Measurements from ENCODE around the gene OR8D2. TPM values are rescaled to one million over a fixed set of nuclear protein-coding genes. Genes with fewer than 3 reads are reported as not detected.
"Not testable (repeated sequence)": the region's sequence is repeated elsewhere in the genome, so short reads cannot be mapped to it uniquely, and the experiment has no call there.

OR8D2 gene
- polyA plus RNA-seq, 2 of the 4 experiments (the other 2 are of a cell fraction): not detected

DNA sequence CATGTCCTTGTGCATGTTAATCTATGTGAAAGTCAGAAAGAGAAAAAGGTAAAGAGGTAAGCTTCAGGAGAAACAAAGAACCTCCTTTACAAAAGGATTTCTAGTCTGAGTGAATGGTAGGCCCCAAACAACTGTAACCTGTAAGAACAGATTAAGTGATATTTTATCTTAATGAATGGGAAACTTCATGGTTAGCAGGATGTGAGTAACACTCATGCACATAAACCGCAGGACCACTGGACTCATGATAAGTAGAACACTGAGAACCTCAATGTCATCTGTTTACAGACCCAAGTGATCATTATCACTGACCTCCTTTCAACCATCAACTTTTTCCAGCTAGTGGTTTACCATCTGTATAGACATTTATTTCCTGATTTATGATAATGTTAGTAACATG, 43.9 kb downstream of the OR8D2 start:
- ATAC-seq: no peak
- CTCF ChIA-PET: no interaction called here
- 0% methylated on average over 1 of the region's 1 CpG for WGBS (ENCODE audit: missing lambda C conversion rate)
- Histone ChIP-seq H3K4me3 (no peak overlapping the region), H3K4me1 (no peaks in the 10 kb centered on the region), H3K4me2 (no peak overlapping the region), H3K27ac (no peak overlapping the region), H3K9me3 (no peaks in the 10 kb centered on the region)
- TF ChIP-seq USF2 (IDR thresholded peaks at IDR 0.05) (no peak), KDM5A (IDR thresholded peaks at IDR 0.05) (no peak), POLR2A (IDR thresholded peaks at IDR 0.05; ENCODE audit: low read length) (no peak), CEBPB (IDR thresholded peaks at IDR 0.05) (no peak), RAD21 (conservative IDR thresholded peaks at IDR 0.05 in 1 of 2, IDR thresholded peaks at IDR 0.05 in 1 of 2) (no peak), HOXB13 (CRISPR knock-in tag; IDR thresholded peaks at IDR 0.05; ENCODE audit: low read depth) (no peak), JUN (IDR thresholded peaks at IDR 0.05) (no peak), RNF2 (IDR thresholded peaks at IDR 0.05; ENCODE audit: borderline replicate concordance, low read depth) (no peak), CHD2 (IDR thresholded peaks at IDR 0.05; ENCODE audit: low read length, partially characterized antibody) (no peak), EP300 (IDR thresholded peaks at IDR 0.05) (no peak), SMC3 (IDR thresholded peaks at IDR 0.05) (no peak), BCL3 (IDR thresholded peaks at IDR 0.05) (no peak), MAX (IDR thresholded peaks at IDR 0.05) (no peak), NFE2L2 (conservative IDR thresholded peaks at IDR 0.05; ENCODE audit: low read length) (no peak), ZNF302 (CRISPR knock-in tag; IDR thresholded peaks at IDR 0.05) (no peak)
- TF ChIP-seq, protein P1, sequence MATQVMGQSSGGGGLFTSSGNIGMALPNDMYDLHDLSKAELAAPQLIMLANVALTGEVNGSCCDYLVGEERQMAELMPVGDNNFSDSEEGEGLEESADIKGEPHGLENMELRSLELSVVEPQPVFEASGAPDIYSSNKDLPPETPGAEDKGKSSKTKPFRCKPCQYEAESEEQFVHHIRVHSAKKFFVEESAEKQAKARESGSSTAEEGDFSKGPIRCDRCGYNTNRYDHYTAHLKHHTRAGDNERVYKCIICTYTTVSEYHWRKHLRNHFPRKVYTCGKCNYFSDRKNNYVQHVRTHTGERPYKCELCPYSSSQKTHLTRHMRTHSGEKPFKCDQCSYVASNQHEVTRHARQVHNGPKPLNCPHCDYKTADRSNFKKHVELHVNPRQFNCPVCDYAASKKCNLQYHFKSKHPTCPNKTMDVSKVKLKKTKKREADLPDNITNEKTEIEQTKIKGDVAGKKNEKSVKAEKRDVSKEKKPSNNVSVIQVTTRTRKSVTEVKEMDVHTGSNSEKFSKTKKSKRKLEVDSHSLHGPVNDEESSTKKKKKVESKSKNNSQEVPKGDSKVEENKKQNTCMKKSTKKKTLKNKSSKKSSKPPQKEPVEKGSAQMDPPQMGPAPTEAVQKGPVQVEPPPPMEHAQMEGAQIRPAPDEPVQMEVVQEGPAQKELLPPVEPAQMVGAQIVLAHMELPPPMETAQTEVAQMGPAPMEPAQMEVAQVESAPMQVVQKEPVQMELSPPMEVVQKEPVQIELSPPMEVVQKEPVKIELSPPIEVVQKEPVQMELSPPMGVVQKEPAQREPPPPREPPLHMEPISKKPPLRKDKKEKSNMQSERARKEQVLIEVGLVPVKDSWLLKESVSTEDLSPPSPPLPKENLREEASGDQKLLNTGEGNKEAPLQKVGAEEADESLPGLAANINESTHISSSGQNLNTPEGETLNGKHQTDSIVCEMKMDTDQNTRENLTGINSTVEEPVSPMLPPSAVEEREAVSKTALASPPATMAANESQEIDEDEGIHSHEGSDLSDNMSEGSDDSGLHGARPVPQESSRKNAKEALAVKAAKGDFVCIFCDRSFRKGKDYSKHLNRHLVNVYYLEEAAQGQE (IDR thresholded peaks at IDR 0.05): no peak
- FAIRE-seq: no peak
- POLR2A ChIA-PET: no interaction called here
- DNase-seq (ENCODE audit: low read depth in 1 of 2, low spot score in 1 of 2): no peak

GRCh38 chr11:124274000-124274399, 46.0 kb downstream of the OR8D2 start:
- Histone ChIP-seq H3K4me1 (no peaks in the 10 kb centered on the region), H3K4me3 (no peak overlapping the region), H3K9me3 (no peaks in the 10 kb centered on the region), H3K27ac (no peak overlapping the region), H3K4me2 (no peak overlapping the region)
- 38% methylated on average over 2 of the region's 2 CpGs for WGBS (ENCODE audit: missing lambda C conversion rate)
- ATAC-seq (no peak), DNase-seq (ENCODE audit: low read depth in 1 of 2, low spot score in 1 of 2) (no peak), FAIRE-seq (no peak)
- POLR2A ChIA-PET: no interaction called here
- CTCF ChIA-PET: no interaction called here
- TF ChIP-seq HEYL (CRISPR knock-in tag; IDR thresholded peaks at IDR 0.05) (no peak), TFCP2L1 (CRISPR knock-in tag; IDR thresholded peaks at IDR 0.05) (no peak), ZNF302 (CRISPR knock-in tag; IDR thresholded peaks at IDR 0.05) (no peak), CHD4 (IDR thresholded peaks at IDR 0.05; ENCODE audit: borderline replicate concordance) (no peak), HES2 (IDR thresholded peaks at IDR 0.05) (no peak), RFX5 (IDR thresholded peaks at IDR 0.05) (no peak), ZC3H11A (IDR thresholded peaks at IDR 0.05) (no peak), HOXB13 (CRISPR knock-in tag; IDR thresholded peaks at IDR 0.05; ENCODE audit: low read depth) (no peak), MAX (IDR thresholded peaks at IDR 0.05) (no peak), POLR2A (IDR thresholded peaks at IDR 0.05; ENCODE audit: low read length) (no peak), KDM1A (IDR thresholded peaks at IDR 0.05; ENCODE audit: low read depth) (no peak), ESRRA (IDR thresholded peaks at IDR 0.05; ENCODE audit: borderline replicate concordance, low read length) (no peak), SREBF2 (IDR thresholded peaks at IDR 0.05) (no peak), POLR2AphosphoS2 (conservative IDR thresholded peaks at IDR 0.05; ENCODE audit: low read length) (no peak), NR3C1 (IDR thresholded peaks at IDR 0.05) (no peak), TP53 (CRISPR knock-in tag; IDR thresholded peaks at IDR 0.05) (no peak), NFE2L2 (conservative IDR thresholded peaks at IDR 0.05; ENCODE audit: low read length) (no peak)
- TF ChIP-seq, protein P2, sequence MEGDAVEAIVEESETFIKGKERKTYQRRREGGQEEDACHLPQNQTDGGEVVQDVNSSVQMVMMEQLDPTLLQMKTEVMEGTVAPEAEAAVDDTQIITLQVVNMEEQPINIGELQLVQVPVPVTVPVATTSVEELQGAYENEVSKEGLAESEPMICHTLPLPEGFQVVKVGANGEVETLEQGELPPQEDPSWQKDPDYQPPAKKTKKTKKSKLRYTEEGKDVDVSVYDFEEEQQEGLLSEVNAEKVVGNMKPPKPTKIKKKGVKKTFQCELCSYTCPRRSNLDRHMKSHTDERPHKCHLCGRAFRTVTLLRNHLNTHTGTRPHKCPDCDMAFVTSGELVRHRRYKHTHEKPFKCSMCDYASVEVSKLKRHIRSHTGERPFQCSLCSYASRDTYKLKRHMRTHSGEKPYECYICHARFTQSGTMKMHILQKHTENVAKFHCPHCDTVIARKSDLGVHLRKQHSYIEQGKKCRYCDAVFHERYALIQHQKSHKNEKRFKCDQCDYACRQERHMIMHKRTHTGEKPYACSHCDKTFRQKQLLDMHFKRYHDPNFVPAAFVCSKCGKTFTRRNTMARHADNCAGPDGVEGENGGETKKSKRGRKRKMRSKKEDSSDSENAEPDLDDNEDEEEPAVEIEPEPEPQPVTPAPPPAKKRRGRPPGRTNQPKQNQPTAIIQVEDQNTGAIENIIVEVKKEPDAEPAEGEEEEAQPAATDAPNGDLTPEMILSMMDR (IDR thresholded peaks at IDR 0.05): no peak

DNA sequence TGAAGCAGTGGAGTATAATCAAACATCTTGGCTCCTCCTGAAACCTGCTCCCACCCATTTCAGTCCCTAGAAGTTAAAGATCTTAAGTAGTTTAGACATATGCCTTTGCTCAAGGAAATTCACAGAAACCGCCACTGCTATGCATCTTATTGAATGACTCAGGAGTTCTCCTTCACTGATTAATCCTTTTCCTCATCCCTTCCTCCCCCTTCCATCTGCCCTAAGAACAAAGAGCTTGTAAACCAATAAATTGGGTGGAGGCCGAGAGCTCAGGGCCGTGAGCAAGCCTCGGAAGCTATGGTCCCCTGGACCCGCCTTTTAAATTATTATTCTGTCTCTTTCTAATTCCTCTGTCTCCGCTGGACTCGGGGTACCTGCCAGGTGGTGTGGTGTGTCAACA, 49.1 kb downstream of the OR8D2 start:
- POLR2A ChIA-PET; H3K4me3 ChIP-seq; H3K27ac ChIP-seq; H3K9me3 ChIP-seq; H3K4me1 ChIP-seq; CTCF ChIA-PET; H3K4me2 ChIP-seq; ATAC-seq; DNase-seq (ENCODE audit: low read depth in 1 of 2, low spot score in 1 of 2); FAIRE-seq: not testable (repeated sequence)
- WGBS (ENCODE audit: missing lambda C conversion rate): 16% methylated on average over 7 of the region's 7 CpGs

Measured in A549 (cell line).